GM18499 (cell line): ENCODE results near the gene OVOL3.

Source experiments
- ATAC-seq: cut with Tn5 transposase; IDR thresholded peaks from one replicate; pipeline ENCODE4 v1.9.1; 2021; ENCODE audit warnings: moderate number of reproducible peaks; ENCODE audit not compliant: insufficient read depth, unreplicated experiment

The OVOL3 gene

GRCh38 chr19:36152352-36153091, 41.6 kb downstream of the OVOL3 start, which contains the start of gene COX7A1:
COX7A1 (minus strand) TSS chr19:36152447; CDS start chr19:36152407, 40 bp downstream.
- no peak for ATAC-seq

- no peak for ATAC-seq
Measured at GRCh38 chr19:36153126-36153525, 42.2 kb downstream of the OVOL3 start.

- ATAC-seq = no peak
Measured at GRCh38 chr19:36160821-36161596, 50.1 kb downstream of the OVOL3 start.
